Measurements from ENCODE around the gene BTBD9.

The BTBD9 gene

DNA sequence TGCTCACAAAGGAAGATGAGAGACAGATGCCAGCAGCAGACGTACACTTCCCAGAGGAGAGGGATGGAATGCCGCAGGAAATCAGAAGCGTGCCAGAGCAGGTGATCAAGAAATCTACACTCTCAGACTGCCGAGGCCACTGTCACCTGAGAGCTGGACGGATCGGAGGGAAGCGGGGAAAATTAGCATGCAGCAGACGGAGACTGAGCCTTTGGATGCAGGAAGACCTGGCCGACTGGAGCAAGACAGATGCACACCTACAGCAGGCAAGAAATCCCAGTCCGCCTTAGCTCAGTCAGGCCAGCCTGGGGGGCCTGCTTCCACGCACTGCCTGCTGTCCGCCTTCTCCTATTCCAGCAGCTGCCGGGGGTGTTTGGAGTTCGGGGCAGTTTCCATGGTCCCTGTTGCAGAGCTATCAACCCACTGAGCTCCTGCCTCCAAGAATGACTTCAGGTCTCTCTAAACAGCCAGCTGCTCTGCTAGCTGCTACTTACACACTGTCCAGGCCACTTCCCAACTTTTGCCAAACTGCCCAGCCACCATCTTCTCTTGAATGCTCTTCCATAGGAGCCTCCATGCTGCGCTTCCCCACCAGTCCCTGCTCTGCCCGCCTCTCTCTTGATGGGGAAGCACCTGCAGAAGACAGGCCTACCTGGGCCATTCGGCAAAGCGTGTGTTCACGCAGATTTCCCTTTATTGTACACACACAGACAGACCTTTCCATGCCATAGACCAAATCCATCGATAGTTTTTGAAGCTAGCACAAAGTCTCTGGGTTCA lies 451.7 kb downstream of the BTBD9 start:
- peak; percentile 14 for DNase-seq

GRCh38 chr6:38187325-38187724 lies 452.4 kb downstream of the BTBD9 start:
- peak; percentile 7 for DNase-seq

DNA sequence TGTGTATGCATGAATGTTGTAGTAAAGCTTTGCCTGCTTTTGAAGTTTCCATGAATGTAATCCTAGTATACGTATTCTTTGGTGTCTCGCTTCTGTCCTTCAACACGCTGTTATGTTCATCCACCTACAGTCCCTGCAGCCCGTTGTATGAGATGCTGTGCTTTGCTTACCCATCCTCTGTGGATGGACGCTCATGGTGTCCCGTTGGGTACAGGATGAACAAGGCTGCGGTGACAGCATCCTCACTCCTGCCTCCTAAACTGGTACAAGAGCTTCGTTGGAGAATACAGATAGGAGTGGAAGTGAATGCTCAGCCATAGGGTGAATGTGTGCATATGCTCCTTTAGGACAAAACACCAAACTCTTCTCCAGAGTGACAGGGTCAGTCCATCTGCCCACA lies 454.0 kb downstream of the BTBD9 start:
- peak; percentile 6 for DNase-seq

GRCh38 chr6:38185244-38185643 lies 454.5 kb downstream of the BTBD9 start:
- DNase-seq, result peak; percentile 14

- DNase-seq, result no peak
Measured at GRCh38 chr6:38184585-38185080, 455.1 kb downstream of the BTBD9 start.

GRCh38 chr6:38183856-38184584 lies 455.7 kb downstream of the BTBD9 start:
- peak; percentile 10 for DNase-seq

DNA sequence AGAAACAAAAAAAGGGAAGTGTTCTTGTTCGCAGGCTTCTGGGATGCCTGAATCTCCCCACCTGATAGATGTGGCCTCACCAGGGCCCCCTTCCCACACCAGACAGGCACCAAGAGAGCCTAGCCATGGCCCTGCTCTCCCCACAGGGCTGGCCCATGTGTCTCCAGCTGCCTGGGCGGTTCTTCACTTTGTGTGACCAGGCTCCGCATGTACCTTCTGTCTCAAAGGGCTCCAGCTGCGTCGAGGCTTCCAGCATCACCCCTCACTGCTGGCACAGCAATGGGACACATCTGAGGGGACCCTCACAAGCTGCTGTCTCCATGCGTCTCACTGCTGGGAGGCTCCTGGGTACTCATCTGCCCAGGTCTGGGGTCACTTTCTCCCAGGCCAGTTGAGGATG lies 457.3 kb downstream of the BTBD9 start:
- DNase-seq, result peak; percentile 11

GRCh38 chr6:38180586-38180985 lies 459.1 kb downstream of the BTBD9 start:
- DNase-seq, result peak; percentile 11

DNA sequence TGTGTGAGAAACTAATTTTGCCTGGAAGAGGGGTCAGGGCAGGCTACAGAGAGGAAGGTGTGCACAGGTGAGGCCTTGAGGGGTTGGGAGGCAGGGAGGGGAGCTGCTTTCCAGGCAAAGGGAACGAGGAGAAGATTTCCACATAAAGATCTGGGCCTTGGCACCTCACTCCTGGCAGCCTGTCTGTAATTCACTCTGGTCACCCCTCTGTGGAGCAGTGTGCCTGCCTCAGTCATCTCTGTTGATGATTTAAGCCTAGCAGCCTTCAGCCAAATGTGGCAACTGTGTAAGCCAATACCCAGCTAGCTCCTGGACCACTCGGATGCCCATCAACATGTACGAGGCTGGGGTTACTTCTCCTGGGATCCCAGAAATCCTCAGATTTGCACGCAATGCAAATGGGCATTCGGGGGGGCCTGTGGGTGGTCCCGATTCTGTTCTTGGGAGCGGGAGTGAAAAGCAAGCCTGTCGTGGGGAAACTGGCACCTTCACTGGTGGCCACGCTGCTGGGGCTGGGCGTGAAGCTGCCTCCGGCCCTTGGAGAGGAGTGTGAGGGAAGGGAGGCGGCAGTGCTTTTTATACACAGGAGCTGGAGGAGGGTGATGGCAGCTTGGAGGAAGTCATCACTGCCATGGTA lies 459.8 kb downstream of the BTBD9 start:
- DNase-seq, result peak; percentile 1

- peak; percentile 25 for DNase-seq
Measured at GRCh38 chr6:38179300-38179699, 460.4 kb downstream of the BTBD9 start.

- DNase-seq, result no peak
Measured at GRCh38 chr6:38178584-38178886, 461.2 kb downstream of the BTBD9 start.

DNA sequence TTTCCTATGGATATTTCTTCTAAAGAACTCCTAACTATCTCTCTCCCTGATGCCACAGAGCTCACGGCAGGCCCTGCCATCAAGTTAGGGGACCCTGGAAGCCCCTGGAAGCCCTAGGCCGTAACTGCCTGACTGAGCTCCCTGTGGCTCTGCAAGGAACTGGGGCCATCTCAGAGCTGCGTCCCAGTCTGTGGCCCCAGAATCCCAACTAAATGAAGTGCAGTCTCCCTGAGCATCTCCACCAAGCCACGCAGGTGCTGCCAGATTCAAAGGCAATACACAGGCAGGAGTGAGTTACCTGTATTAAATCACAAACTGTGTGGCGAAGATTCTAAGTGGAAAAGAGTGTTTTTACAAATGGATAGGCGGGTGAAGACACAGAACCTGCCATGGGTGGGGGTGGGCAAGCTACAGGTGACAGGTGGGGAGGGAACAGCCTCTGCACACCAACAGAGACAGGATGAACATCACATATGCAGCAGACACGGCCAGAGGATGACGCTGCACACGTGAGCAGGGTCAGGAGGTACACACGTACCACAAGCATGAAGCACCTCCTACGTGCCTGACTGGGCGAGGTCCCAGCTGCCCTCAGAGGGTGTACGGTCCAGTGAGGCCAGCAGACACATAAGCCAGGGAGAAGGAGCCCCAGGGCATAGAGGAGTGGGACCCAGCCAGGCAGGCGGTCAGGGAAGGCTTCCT lies 461.7 kb downstream of the BTBD9 start:
- DNase-seq, result no peak

DNA sequence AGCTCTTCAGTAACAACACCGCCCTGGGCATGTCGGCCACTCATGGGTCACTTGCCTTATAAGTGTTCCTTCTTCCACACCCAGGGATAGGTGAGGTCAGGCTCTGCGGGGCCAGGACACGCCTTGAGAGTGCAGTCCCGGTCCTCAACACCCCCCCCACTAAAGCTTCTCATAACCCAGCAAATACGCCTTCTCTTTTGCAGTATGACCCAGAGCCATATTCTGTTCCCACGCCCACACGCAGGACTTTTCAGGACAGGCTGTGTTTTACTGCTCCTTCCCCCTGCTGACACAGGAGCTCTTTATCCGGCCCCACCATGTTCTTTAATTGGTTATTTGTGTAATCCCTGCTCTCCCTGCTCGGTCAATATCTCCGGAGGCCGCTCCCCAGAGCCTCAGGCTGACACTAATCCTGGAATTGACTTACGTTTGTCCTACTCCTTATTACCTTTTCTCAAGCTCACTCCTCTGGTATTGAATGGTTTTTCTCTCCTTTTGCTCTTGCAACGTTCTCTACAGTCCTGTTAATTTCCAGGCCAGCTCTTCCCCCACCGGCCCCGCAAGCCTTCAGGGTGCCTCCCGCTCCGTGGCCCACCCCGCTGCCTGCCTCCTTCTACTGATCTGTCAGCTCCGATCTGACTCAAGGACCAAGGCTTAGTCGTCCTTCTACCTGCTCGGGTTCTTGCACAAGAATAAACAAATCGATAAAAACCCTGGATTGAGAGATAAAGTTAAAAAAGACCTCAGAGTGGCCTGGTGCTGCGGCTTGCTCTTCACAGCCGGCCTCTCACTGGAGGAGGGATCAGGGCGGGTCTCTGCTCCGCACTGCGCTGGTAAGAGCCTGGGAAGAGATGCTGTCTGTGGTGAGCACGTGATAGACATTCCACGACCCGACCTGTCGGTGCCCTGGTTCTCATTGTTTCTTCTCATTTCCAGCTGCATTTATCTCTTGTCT lies 462.7 kb downstream of the BTBD9 start:
- DNase-seq, result no peak

DNA sequence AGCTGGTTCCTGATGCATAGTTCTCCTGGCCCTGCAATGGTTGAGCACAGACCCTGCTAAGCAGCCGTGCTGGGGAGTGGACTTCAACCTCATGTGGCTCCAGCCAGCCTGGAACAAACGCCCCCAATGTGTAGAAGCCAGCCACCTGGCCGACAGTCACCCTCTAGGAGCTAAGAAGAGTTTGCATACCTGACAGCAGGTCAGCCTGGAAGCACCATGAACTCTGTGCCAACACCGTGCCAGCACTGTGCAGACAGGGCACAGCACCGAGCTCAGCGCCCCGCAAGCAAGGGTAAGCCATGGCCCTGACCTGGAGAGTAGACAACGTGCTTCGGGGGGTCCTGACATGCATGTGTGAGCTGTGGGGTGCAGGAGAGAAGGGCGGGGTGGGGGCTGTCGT lies 463.9 kb downstream of the BTBD9 start:
- no peak for DNase-seq

DNA sequence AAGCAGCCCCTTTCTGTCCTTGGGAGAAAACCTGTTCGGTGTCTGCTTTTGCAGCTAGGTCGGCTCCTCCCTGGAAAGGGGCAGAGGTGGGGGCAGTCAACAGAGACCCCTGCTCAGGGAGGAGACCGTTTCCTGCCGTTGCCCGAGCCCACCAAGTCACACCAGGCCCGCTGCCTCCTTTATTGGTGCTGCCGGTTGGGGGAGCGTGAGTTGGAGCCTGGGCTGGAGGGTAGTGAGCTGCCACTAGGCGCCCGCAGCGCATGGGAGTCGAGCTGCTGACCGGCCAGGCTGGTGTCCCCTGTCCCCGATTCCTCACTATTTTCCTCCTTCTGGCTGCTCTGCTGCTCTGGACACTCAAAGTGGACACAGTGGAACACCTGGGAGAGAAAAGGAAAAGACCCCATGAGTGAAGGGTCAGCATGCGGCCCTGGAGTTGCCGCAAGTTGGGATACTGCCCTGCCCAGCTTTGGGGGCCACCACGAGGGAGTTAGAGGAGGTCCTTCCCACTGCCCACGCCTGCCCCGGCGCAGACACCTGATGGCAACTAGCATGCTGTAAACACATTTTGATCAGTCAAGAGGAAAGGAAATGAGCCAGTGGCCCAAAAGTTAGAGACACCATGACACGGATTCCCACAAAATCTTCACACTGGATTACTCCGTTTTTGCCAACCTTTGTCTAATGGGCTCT lies 464.8 kb downstream of the BTBD9 start:
- DNase-seq, result no peak

GRCh38 chr6:38174315-38174714 lies 465.4 kb downstream of the BTBD9 start:
- no peak for DNase-seq

- DNase-seq, result no peak
Measured at GRCh38 chr6:38173909-38174308, 465.8 kb downstream of the BTBD9 start.

DNA sequence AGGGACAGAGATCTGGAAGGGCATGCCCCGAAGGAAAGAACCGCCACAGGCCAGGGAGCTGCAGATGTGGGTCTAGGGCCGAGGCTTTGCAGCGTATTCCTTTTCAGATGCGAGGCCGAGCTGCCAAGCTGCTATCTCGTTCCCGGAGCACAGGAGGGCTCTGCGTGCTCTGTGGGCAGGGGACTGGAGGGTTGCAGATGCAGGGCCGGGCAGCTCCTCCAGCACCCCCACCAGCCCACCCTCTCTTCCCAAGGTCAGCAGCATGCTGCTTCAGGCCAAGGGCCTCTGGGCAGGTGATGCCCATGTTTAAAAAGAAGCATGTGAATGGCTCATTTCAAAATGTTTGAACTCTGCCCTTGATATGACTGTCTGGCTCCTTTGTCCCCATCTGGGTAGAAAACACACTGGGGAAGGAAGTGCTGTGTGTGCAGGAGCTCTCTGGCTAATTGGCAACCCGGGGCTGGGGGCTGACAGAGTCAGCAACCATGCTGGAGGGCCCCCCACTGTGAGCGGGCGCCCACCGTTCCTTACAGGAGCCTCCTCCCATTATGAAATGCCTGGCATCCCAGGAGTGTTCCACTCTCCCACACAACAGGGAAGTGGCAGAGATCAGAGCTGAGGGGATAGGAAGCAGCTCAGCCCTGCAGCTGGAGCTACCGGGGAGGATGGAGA lies 466.9 kb downstream of the BTBD9 start:
- DNase-seq, result no peak

- no peak for DNase-seq
Measured at GRCh38 chr6:38171997-38172738, 467.6 kb downstream of the BTBD9 start.
